GM23248 (cell line): Measurements from ENCODE around the gene HPRT1.

Experiments used
- EZH2 ChIP-seq: fragments of 200-600 bp; sonication (generic); IDR thresholded peaks from 2 replicates; pipeline ENCODE4 v1.6.1; 2018; ENCODE audit warnings: antibody characterized with exemption, mild to moderate bottlenecking; ENCODE audit not compliant: insufficient read depth, poor library complexity, severe bottlenecking
- EZH2phosphoT487 ChIP-seq: fragments of 200-600 bp; sonication (generic); IDR thresholded peaks from 2 replicates; pipeline ENCODE4 v1.6.1; 2018; ENCODE audit warnings: antibody characterized with exemption, moderate library complexity, mild to moderate bottlenecking, low read depth; ENCODE audit not compliant: insufficient read depth

DNA sequence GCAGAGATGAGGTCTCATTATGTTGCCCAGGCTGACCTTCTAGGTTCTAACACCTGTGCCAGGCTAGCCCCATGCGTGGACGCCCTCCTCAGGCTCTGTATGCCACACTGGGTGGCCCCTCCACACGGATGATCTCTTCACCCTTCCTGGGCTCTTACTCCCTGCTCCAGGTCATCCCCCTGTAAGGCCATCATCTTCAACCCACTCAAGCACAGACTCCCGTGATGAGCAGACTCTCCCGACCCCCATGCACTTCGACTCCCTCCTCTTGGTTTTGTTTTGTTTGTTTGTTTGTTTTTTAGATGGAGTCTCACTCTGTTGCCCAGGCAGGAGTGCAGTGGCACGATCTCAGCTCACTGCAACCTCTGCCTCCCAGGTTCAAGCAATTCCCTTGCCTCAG lies 70.9 kb downstream of the HPRT1 start:
- TF ChIP-seq EZH2 = no peak
- TF ChIP-seq EZH2phosphoT487 = no peak
